Measurements from ENCODE around the gene NSUN4.
"Not testable (repeated sequence)": the region's sequence is repeated elsewhere in the genome, so short reads cannot be mapped to it uniquely, and the experiment has no call there.

The NSUN4 gene

DNA sequence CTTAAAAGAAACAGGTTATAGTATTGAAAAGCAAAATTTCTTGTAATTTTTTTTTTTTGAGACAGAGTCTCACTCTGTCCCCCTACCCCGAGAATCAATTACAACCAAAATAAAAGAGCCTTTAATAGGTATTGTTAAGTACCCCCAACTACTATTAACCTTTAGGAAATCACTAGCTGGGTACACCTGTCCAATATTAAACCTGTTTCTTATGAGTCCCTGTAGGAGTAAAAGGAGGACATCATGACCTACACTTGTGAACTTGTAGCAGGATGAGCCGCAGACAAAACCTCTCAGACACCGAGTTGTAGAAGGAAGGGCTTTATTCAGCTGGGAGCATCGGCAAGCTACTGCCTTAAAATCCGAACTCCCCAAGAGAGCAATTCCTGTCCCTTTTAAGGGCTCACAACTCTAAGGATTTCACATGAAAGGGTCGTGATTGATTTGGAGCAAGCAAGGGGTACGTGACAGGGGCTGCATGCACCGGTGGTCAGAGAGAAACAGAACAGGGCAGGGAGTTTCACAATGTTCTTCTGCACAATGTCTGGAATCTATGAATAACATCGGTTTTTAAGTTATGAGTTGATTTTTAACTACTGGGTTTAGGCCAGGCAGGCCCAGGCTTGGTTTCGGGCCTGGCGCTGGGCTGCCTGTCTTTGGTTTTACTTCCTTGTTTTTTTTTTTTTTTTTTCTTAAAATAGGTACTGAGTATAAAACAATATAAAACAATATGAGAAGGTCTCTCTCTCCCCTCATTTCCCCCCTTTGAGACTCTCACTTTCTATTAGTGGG, 15.1 kb upstream of the NSUN4 start:
- in situ Hi-C loops (cut with MboI; ENCODE audit: low sequenced_read_pairs), result not testable (repeated sequence)

GRCh38 chr1:46328182-46328581, 12.4 kb upstream of the NSUN4 start:
- in situ Hi-C loops (cut with MboI; ENCODE audit: low sequenced_read_pairs), result not testable (repeated sequence)

- in situ Hi-C loops (cut with MboI; ENCODE audit: low sequenced_read_pairs), result not testable (repeated sequence)
Observed at GRCh38 chr1:46329807-46330206, 10.8 kb upstream of the NSUN4 start.

DNA sequence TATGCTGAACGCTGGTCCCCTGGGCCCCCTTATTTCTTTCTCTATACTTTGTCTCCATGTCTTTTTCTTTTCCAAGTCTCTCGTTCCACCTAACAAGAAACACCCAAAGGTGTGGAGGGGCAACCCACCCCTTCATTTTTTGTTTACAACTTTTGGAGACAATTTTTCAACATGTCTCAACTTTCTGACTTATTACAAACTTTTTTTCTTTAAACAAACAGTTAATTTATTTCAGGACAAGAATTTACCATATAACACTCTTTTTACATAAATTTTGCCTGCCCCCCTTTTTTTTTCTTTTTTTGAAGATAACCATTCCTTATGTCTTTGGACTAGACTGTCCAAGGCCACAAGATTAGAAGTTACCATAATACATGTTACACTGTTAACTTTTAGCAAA, 10.2 kb upstream of the NSUN4 start:
- in situ Hi-C loops (cut with MboI; ENCODE audit: low sequenced_read_pairs), result not testable (repeated sequence)

- in situ Hi-C loops (cut with MboI; ENCODE audit: low sequenced_read_pairs), result not testable (repeated sequence)
Observed at GRCh38 chr1:46331786-46332540, 8.6 kb upstream of the NSUN4 start.

- in situ Hi-C loops (cut with MboI; ENCODE audit: low sequenced_read_pairs), result no loop called here
Observed at GRCh38 chr1:46333300-46334029, 7.1 kb upstream of the NSUN4 start.

DNA sequence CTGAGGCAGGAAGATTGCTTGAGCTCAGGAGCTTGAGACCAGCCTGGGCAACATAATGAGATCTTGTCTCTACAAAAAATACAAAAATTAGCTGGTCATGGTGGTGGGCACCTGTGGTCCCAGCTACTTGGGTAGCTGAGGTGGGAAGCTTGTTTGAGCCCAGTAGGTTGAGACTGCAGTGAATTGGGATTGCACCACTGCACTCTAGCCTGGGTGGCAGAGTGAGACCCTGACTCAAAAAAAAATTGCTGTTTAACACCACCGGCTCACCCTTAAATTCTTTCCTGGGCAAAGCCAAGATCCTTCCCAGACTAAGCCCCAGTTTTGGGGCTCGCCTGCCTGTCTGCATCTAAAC, 6.6 kb upstream of the NSUN4 start:
- in situ Hi-C loops (cut with MboI; ENCODE audit: low sequenced_read_pairs), result no loop called here

DNA sequence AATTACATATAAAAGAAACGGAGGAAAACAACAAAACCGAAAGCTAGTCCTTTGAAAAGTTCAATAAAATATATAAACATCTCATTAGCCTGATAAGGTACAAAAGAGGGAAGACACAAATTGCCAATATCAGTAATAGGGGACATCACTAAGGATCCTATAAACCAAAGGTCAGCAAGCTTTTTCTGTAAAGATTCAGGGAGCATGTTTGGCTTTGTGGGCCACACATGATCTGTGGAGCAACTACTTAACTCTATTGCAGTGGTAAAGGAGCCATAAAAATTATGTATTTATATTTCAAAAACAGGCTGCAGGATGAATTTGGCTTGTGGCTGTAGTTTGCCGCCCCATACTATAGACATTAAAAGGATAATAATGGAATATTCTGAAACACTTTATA, 5.5 kb upstream of the NSUN4 start:
- in situ Hi-C loops (cut with MboI; ENCODE audit: low sequenced_read_pairs), result no loop called here

- in situ Hi-C loops (cut with MboI; ENCODE audit: low sequenced_read_pairs), result not testable (repeated sequence)
Observed at GRCh38 chr1:46337409-46337808, 3.2 kb upstream of the NSUN4 start.

DNA sequence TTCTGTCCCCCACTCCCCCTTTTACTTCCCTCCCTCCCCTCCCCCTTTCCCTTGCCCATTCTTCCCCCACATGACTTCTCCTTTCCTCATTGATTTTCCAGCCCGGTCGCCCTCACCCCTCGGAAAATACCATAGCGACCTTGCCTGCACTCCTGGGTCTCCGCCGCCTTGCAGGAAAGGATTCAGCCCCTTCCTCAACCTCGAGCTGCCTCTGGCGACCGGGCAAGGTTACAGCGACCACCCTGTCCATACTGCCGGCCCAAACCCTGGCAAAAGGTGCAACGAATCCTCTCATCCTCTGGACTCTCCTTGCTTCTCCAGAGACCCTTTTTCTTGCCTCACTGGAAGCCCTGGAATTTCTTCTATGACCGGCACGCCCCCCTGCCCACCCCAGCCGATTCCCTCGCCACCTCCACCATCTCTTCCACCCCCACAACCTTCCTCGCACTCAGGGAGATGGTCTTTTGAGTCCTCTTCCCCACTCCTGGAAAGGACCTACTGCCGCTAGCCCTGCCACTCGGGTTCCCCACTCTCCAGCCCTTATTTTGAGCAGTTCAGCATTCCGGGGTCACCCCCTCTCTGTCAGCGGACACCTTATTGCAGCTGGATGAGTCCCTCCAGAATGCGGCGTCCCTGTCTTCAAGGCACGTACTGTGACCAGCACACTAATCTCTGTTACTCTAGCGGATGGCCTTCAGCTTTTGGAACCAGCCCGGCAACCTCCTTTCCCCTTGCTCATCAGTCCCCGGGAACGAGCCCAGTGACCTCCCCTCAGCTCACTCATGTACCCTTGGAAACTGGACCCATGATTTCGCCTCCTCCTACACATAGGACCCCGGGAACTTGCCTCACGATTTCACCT, 846 bp downstream of the NSUN4 start:
- in situ Hi-C loops (cut with MboI; ENCODE audit: low sequenced_read_pairs), result no loop called here

DNA sequence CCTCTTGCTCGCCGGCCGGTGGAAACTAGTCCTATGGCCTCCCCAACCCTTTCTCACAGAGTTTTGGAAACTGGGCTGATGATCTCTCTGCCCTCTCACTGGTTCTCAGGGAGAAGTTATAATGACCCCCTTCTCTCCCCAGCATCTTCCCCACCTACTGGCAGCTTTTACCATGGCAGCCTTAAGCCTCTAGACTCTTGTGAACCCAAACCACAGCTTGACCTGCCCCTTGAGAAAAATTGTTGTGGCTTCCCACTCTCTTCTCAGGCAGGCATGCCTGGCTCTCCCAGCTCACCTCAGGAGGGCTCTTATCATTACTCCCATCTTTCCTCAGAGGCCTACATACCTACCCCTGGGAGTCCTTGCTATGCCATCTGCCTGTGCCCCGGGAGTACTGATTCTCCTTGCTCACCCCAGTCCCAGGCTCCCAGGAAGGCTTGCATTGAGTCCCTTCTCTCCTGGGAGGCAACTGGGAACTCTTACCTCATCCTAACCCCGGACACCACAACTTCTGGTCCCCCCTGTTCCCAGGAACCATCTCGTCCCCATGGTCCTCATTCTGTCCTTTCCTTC, 1.6 kb downstream of the NSUN4 start:
- in situ Hi-C loops (cut with MboI; ENCODE audit: low sequenced_read_pairs), result no loop called here

DNA sequence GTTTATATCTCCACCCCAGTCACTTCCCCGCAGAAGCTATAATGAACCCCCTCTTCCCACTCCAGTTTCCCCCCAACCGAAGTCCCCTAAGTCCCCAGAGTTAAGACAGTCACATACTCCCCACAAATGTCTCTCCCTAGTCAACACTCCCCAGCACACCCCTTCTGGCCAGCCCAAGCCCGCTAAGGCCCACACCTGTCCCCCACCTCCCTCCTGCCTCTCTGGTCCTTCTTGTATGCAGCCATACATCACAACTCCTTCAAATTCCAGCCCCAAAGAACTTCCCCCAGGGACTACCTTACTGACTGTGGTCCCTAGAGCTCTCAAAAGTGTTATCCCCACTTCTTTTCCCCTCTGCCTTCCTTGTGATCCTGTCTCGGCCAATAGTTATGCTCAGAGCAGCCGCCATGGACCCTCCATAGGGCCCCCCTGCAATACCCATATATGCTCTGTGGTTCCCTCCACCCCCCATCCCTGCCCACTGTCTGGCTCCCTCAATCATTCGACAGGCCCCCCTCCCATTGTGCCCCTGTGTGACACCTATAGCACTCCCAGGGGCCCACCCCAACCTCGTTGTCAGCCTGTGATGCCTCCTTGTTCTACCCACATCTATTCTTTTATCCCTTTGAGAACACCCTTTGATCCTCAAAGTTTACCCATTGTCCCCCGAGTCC, 2.2 kb downstream of the NSUN4 start:
- in situ Hi-C loops (cut with MboI; ENCODE audit: low sequenced_read_pairs), result no loop called here

GRCh38 chr1:46343351-46343695, 2.7 kb downstream of the NSUN4 start:
- in situ Hi-C loops (cut with MboI; ENCODE audit: low sequenced_read_pairs), result no loop called here

- in situ Hi-C loops (cut with MboI; ENCODE audit: low sequenced_read_pairs), result no loop called here
Observed at GRCh38 chr1:46343705-46344104, 3.1 kb downstream of the NSUN4 start.

DNA sequence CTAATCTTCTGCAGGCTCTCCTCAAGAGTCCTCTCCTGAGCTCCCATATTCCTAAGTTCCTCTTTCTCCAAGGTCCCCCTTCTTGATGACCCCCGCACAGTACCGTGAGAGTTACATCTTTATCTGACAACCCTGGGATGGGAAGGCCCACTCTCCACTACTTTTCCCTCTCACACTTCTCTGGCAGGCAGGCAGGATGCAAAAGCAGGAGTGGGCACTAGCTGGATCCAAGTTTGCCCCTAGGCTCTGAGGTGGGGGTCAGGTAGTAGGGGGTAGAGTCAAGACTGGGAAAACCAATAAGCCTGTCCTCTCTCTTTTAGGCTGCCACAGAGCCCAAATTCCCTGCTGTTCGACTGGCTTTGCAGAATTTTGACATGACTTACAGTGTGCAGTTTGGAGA, 3.9 kb downstream of the NSUN4 start:
- in situ Hi-C loops (cut with MboI; ENCODE audit: low sequenced_read_pairs), result no loop called here

GRCh38 chr1:46345281-46345680, 4.7 kb downstream of the NSUN4 start:
- in situ Hi-C loops (cut with MboI; ENCODE audit: low sequenced_read_pairs), result no loop called here

DNA sequence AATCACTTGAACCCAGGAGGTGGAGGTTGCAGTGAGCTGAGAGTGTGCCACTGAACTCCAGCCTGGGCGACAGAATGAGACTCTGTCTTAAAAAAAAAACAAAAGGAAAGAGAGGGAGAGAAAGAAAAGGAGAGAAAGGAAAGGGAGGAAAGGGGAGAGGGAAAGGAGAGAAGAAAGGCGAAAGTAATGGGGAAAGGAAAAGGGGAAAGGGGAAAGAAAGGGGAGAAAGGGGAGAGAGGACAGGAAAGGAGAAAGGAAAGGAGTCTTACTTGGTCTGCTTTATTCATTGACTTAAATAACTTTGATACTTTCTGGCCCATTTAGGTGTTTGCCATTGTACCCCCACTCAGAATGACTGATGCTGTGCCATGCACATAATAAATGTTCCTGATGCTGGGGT, 11.8 kb downstream of the NSUN4 start:
- in situ Hi-C loops (cut with MboI; ENCODE audit: low sequenced_read_pairs), result no loop called here

- in situ Hi-C loops (cut with MboI; ENCODE audit: low sequenced_read_pairs), result not testable (repeated sequence)
Observed at GRCh38 chr1:46355920-46356319, 15.3 kb downstream of the NSUN4 start.

DNA sequence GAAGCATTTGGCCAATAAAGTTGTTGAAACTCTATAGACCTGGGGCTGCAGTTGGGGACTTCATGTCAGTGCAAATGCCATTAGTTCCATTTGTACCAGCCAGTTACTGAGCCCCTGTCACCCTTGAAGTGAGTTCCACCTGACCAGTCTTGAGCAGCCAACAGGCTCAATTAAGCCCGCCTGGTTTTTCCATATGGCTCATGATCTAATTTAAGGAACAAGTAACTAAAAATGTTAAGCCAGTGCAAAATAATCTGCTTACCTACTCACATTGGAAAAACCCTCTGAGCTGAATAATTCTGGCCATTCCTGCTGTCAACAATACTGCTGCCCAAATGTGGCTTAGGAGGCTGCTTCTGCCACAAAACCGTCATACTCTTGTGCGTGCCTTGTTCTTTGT, 21.6 kb downstream of the NSUN4 start:
- in situ Hi-C loops (cut with MboI; ENCODE audit: low sequenced_read_pairs), result no loop called here

DNA sequence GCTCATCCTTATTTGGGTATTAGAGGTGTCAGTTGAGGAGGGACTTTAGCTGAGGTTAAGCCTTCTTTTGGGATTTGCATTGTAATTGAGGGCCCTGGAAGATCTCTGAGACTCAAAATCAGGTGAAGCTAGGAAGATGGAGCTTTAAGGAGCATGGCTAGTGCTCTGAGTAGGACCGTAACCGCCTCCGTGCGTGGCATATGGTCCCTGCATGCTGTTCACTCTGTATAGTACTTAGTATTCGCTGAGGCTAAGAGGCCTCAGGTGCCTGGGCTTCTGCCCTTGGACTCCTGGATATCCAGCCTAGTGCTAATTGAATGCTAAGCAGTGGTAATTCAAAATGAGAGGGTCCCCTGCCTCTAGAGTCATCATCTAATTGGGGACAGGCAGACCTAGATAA, 22.5 kb downstream of the NSUN4 start:
- in situ Hi-C loops (cut with MboI; ENCODE audit: low sequenced_read_pairs), result no loop called here
